NB4 (cell line): ENCODE results near the gene ATF5.

Source experiments
- CTCF ChIP-seq: IDR thresholded peaks from one replicate; pipeline ENCODE4 v1.5.1; 2012; ENCODE audit warnings: low read depth, low read length
- MYC ChIP-seq: IDR thresholded peaks from 2 replicates; pipeline ENCODE4 v1.6.1; 2011; ENCODE audit warnings: low read depth, low read length
- POLR2A ChIP-seq: IDR thresholded peaks from 2 replicates; pipeline ENCODE4 v1.6.1; 2011; ENCODE audit warnings: mild to moderate bottlenecking; ENCODE audit not compliant: insufficient read length; ENCODE audit errors: extremely low read depth

GRCh38 chr19:49925486-49925885 is 3.5 kb upstream of the ATF5 start:
- no peak for TF ChIP-seq CTCF
- TF ChIP-seq MYC = no peak
- no peak for TF ChIP-seq POLR2A
